Endothelial cell (in vitro differentiated cells): Measurements from ENCODE around the gene LPIN1. TPM values are rescaled to one million over a fixed set of nuclear protein-coding genes. Genes with fewer than 3 reads are reported as not detected.

ENCODE experiments used
- DNase-seq: peaks from one replicate; pipeline ENCODE4 v3.0.0; 2021; ENCODE audit warnings: low spot score
- H3K27ac Mint-ChIP-seq: one replicate; pipeline ENCODE4 v1.8.0; 2021; ENCODE audit warnings: mixed read lengths, inconsistent platforms; ENCODE audit not compliant: unreplicated experiment
- H3K27me3 Mint-ChIP-seq: one replicate; pipeline ENCODE4 v1.8.0; 2021; ENCODE audit warnings: mild to moderate bottlenecking, moderate library complexity, mixed read lengths, inconsistent platforms; ENCODE audit not compliant: unreplicated experiment
- H3K36me3 Mint-ChIP-seq: one replicate; pipeline ENCODE4 v1.8.0; 2021; ENCODE audit warnings: mild to moderate bottlenecking, low read depth, mixed read lengths, inconsistent platforms; ENCODE audit not compliant: unreplicated experiment
- H3K4me1 Mint-ChIP-seq: one replicate; pipeline ENCODE4 v1.8.0; 2021; ENCODE audit warnings: mild to moderate bottlenecking, mixed read lengths, inconsistent platforms; ENCODE audit not compliant: unreplicated experiment
- H3K4me3 Mint-ChIP-seq: one replicate; pipeline ENCODE4 v1.8.0; 2021; ENCODE audit warnings: mild to moderate bottlenecking, mixed read lengths, inconsistent platforms; ENCODE audit not compliant: unreplicated experiment
- H3K9me3 Mint-ChIP-seq: one replicate; pipeline ENCODE4 v1.8.0; 2021; ENCODE audit warnings: mixed read lengths, inconsistent platforms; ENCODE audit not compliant: unreplicated experiment
- CTCF ChIP-seq: fragments of 200-600 bp; sonication (generic); IDR thresholded peaks from one replicate; pipeline ENCODE4 v1.5.0; 2021; ENCODE audit warnings: antibody characterized with exemption; ENCODE audit not compliant: unreplicated experiment
- total RNA-seq: library from RNA; stranded (reverse); fragmentation: NEBNext Ultra II Directional; extraction: Animal tissue kit (Norgen Biotek cat#: 25700); gene quantifications from one replicate; pipeline ENCODE4 v1.2.1, GENCODE V29; 2021; ENCODE audit not compliant: unreplicated experiment

LPIN1 gene
- total RNA-seq, 1 donor from 2014 or later = 16.4 TPM

- H3K27ac Mint-ChIP-seq = no peak overlapping the region
These were observed 127.1 kb downstream of the LPIN1 start for GRCh38 chr2:11873356-11874154.

GRCh38 chr2:11874861-11875260, 128.4 kb downstream of the LPIN1 start:
- no peak overlapping the region for H3K4me3 Mint-ChIP-seq
- peaks cover 2% of the 10 kb centered on the region for H3K4me1 Mint-ChIP-seq
- no peak overlapping the region for H3K27ac Mint-ChIP-seq
- peaks cover 7% of the 10 kb centered on the region for H3K27me3 Mint-ChIP-seq
- no peak for DNase-seq
- TF ChIP-seq CTCF = no peak
- no peaks in the 10 kb centered on the region for H3K9me3 Mint-ChIP-seq
- no peaks in the 10 kb centered on the region for H3K36me3 Mint-ChIP-seq

More at GRCh38 chr2:11873356-11874154, 127.1 kb downstream of the LPIN1 start:
- peaks cover 2% of the 10 kb centered on the region for H3K4me1 Mint-ChIP-seq
- no peak for DNase-seq
- no peaks in the 10 kb centered on the region for H3K9me3 Mint-ChIP-seq
- TF ChIP-seq CTCF = no peak
- peaks cover 7% of the 10 kb centered on the region for H3K27me3 Mint-ChIP-seq
- H3K36me3 Mint-ChIP-seq = no peaks in the 10 kb centered on the region
- H3K4me3 Mint-ChIP-seq = no peak overlapping the region

- H3K9me3 Mint-ChIP-seq = no peaks in the 10 kb centered on the region
- no peak overlapping the region for H3K27ac Mint-ChIP-seq
- H3K27me3 Mint-ChIP-seq = peaks cover 7% of the 10 kb centered on the region
- H3K4me1 Mint-ChIP-seq = peaks cover 2% of the 10 kb centered on the region
- DNase-seq = no peak
- H3K36me3 Mint-ChIP-seq = no peaks in the 10 kb centered on the region
- no peak overlapping the region for H3K4me3 Mint-ChIP-seq
- TF ChIP-seq CTCF = no peak
These were observed 129.0 kb downstream of the LPIN1 start for GRCh38 chr2:11875481-11875880.

- Mint-ChIP-seq H3K4me1 (peaks cover 2% of the 10 kb centered on the region), H3K9me3 (no peaks in the 10 kb centered on the region), H3K36me3 (no peaks in the 10 kb centered on the region), H3K4me3 (no peak overlapping the region), H3K27ac (no peak overlapping the region), H3K27me3 (peaks cover 7% of the 10 kb centered on the region)
- no peak for TF ChIP-seq CTCF
- no peak for DNase-seq
These were observed 130.0 kb downstream of the LPIN1 start for GRCh38 chr2:11876436-11876835.

GRCh38 chr2:11876889-11877288, 130.5 kb downstream of the LPIN1 start:
- H3K9me3 Mint-ChIP-seq = no peaks in the 10 kb centered on the region
- no peak overlapping the region for H3K4me3 Mint-ChIP-seq
- H3K36me3 Mint-ChIP-seq = no peaks in the 10 kb centered on the region
- no peak overlapping the region for H3K27ac Mint-ChIP-seq
- no peak for TF ChIP-seq CTCF
- H3K27me3 Mint-ChIP-seq = peaks cover 7% of the 10 kb centered on the region
- H3K4me1 Mint-ChIP-seq = peaks cover 2% of the 10 kb centered on the region
- no peak for DNase-seq
